KOPT-K1 (cell line): ENCODE measurements around the gene STK24.
"Not testable (repeated sequence)": the region's sequence is repeated elsewhere in the genome, so short reads cannot be mapped to it uniquely, and the experiment has no call there.

Source experiments
- H3K27ac ChIP-seq: fragments of 200-600 bp; sonication (generic); 2 replicates; pipeline ENCODE4 v1.5.1; 2016; ENCODE audit warnings: antibody characterized with exemption, mild to moderate bottlenecking, low read depth, low read length; ENCODE audit not compliant: poor library complexity, severe bottlenecking
- H3K36me3 ChIP-seq: fragments of 200-600 bp; sonication (generic); 2 replicates; pipeline ENCODE4 v1.5.1; 2017; ENCODE audit warnings: antibody characterized with exemption, mild to moderate bottlenecking, low read length, moderate library complexity; ENCODE audit not compliant: insufficient read depth
- H3K9me3 ChIP-seq: fragments of 200-600 bp; sonication (generic); 2 replicates; pipeline ENCODE4 v1.5.1; 2017; ENCODE audit warnings: antibody characterized with exemption, low read length, mild to moderate bottlenecking; ENCODE audit not compliant: insufficient read depth, poor library complexity, severe bottlenecking

The STK24 gene

DNA sequence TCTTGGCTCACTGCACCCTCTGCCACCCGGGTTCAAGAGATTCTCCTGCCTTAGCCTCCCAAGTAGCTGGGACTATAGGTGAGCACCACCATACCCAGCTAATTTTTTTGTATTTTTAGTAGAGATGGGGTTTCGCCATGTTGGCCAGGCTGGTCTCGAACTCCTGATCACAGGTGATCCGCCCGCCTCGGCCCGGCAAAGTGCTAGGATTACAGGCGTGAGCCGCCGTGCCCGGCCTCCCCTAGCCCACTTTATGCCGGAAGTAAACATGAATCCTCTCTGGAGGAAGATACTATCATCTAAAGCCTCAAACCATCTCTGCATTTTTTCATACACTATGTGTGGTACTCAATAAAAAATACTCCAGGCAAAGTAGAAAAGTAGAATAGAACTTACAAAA lies 12.6 kb upstream of the STK24 start:
- H3K9me3 ChIP-seq, H3K27ac ChIP-seq, H3K36me3 ChIP-seq: not testable (repeated sequence)

DNA sequence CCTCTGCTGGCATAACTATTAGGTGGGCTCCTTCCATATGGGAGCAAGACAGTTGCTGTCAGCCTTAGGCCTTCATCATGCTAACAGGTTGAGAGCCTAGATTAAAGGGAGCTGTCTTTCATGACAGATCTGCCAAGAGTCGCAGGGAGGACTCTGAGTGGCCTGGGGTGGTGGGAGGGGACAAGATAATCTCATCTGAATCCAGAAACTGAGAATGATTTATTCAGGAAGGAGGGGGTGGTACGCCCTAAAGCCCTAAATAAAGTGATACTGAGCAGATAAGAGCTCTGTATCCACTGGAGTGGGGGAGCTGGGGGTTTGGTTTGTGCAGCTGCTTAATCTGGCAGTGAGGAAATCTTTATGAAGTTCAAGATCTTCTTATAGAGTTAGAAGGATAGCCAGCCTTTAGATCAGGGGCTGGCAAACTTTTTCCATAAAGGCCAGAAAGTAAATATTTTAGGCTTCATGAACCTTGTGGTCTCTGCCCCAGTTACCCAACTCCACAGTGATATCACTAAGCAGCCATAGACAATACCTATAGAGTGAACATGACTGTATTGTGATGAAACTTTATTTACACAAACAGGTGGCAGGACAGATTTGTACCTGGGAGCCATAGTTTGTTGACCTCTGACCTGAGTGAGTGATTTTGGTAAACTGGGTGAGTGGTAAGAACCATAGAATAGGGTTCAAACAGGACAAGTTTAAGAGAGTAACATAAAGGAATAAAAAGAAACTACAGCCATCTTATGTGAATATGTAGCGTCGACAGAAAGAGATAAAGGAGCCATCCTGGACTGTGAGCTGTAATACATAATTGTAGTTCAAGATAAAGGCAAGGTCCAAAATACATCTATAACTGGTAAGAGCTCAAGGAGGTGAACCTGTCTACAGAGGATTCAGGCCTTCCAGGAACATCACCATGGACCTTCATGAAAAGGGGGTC lies 9.8 kb upstream of the STK24 start:
- Histone ChIP-seq H3K27ac (no peak overlapping the region), H3K9me3 (no peaks in the 10 kb centered on the region), H3K36me3 (no peaks in the 10 kb centered on the region)

DNA sequence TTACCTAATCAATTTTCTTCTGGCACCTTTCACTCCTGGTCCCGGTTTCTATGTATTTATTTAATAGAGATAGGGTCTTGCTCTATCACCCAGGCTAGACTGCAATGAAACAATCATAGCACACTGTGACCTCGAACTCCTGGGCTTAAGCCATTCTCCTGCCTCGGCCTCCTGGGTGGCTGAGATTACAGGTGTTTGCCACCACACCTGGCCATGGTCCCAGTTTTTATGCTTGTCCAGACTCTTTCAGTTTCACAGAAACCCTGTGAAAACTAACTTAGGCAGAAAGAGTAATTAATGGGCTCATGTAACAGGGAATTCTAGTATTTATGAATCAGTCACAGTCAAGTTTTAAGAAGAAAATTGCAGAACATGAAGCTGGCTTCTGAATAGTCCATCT lies 9.0 kb upstream of the STK24 start:
- Histone ChIP-seq H3K9me3 (no peaks in the 10 kb centered on the region), H3K36me3 (no peaks in the 10 kb centered on the region), H3K27ac (no peak overlapping the region)

- no peaks in the 10 kb centered on the region for H3K9me3 ChIP-seq
- no peaks in the 10 kb centered on the region for H3K36me3 ChIP-seq
- no peak overlapping the region for H3K27ac ChIP-seq
Observed at GRCh38 chr13:98585398-98585754, 8.5 kb upstream of the STK24 start.

GRCh38 chr13:98584668-98585397 lies 7.9 kb upstream of the STK24 start:
- H3K9me3 ChIP-seq = no peaks in the 10 kb centered on the region
- no peak overlapping the region for H3K27ac ChIP-seq
- no peaks in the 10 kb centered on the region for H3K36me3 ChIP-seq

DNA sequence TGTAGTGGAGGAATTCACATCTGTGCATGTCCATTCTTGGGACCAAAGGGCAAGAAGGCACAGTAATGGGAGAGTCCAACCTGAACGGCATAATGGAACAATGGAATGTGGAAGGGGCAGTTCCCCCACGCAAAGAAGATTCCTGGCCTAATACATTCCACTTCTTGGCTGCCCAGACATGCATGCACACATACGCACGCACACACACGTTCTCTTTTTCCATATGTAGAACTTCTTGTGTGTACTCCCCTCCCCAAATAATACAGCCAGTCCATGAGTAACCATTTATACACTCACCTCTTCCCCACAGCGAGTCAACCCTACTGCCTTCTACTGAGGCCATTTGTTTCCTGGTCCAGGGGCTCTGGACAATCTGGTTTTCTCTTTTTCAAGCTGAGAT lies 6.0 kb upstream of the STK24 start:
- H3K36me3 ChIP-seq = no peaks in the 10 kb centered on the region
- H3K9me3 ChIP-seq = no peaks in the 10 kb centered on the region
- H3K27ac ChIP-seq = no peak overlapping the region

DNA sequence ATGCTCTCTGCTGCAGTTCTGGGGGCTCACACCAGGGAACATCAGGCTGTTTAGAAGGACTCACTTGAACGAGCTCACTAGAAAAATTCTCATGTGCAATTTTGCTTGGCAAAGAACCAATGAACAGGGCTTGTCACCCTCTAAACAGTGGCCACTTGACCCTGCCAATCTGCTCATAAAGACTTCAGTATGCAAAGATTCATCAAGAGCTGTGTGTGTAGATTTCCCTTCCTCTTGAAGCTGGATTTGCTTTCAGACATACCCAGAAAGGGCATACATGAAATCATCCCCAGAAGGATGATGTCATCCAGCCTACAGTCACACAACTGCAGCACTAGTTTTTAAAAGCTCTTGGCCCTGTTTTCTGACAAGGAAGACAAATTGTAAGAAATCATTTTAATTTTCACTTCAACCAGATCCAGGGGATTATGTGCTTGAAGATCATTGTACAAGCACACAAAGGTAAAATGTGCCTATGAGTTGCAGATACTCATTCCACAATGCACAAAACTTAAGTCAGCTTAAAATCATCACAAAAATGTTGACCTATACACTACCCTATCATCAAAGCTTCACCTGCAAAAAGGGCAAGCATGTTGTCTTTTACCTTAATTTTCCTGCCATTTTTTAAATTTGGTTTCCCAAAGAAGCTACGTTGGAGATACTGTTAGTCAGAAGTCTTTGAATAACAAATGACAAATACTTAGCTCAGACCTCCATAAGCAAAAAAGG lies 5.2 kb upstream of the STK24 start:
- H3K27ac ChIP-seq = no peak overlapping the region
- no peaks in the 10 kb centered on the region for H3K36me3 ChIP-seq
- H3K9me3 ChIP-seq = no peaks in the 10 kb centered on the region

DNA sequence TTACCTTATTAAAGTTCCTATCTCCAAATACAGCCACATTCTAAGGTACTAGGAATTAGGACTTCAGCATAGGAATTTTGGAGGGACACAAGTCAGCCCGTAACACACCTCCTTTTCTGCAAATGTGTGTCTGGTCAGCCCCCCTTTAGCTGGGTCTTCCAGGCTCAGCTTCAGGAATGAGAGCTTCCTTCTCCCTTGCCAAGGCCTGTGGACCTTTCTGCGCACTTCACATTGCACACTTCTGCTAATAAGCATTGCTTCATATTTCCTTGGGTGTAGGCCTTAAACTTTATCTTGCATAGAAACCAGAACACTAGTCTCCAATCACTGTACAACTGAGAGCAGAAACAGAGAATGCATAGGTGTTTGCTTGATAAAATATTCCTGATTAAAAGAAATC lies 4.5 kb upstream of the STK24 start:
- H3K27ac ChIP-seq = no peak overlapping the region
- H3K36me3 ChIP-seq = no peaks in the 10 kb centered on the region
- no peaks in the 10 kb centered on the region for H3K9me3 ChIP-seq

- Histone ChIP-seq H3K36me3 (no peaks in the 10 kb centered on the region), H3K27ac (no peak overlapping the region)
Observed at GRCh38 chr13:98580420-98580819, 3.5 kb upstream of the STK24 start.

GRCh38 chr13:98577836-98578285 lies 954 bp upstream of the STK24 start:
- Histone ChIP-seq H3K9me3 (no peaks in the 10 kb centered on the region), H3K27ac (no peak overlapping the region), H3K36me3 (no peaks in the 10 kb centered on the region)

More at GRCh38 chr13:98580420-98580819, 3.5 kb upstream of the STK24 start:
- H3K9me3 ChIP-seq = no peaks in the 10 kb centered on the region

- H3K9me3 ChIP-seq = no peaks in the 10 kb centered on the region
- no peaks in the 10 kb centered on the region for H3K36me3 ChIP-seq
- H3K27ac ChIP-seq = peak overlapping the region; percentile 80
Observed at GRCh38 chr13:98576200-98576945, 534 bp downstream of the STK24 start.

DNA sequence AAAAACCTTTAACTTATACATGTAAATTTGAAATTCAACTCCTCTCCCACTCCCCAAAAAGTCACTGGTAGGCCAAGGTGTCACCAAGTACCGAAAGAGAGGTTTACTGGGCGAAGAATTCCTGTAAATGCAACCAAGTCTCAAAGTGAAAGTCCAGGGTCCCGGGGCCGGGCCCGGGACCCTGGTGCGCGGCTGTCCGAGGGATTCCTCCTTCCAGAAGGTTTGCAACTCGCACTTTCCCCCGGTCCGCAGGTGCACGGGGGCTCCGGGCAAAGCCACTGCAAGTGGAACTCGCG lies 1.1 kb downstream of the STK24 start:
- Histone ChIP-seq H3K27ac (peak overlapping the region; percentile 80), H3K36me3 (no peaks in the 10 kb centered on the region)

GRCh38 chr13:98575009-98575903 lies 1.7 kb downstream of the STK24 start:
- no peaks in the 10 kb centered on the region for H3K36me3 ChIP-seq
- peak overlapping the region; percentile 80 for H3K27ac ChIP-seq
- H3K9me3 ChIP-seq = no peaks in the 10 kb centered on the region

More for the DNA sequence above, 1.1 kb downstream of the STK24 start:
- no peaks in the 10 kb centered on the region for H3K9me3 ChIP-seq
